Measurements from ENCODE around the gene MVB12B.

MVB12B gene

GRCh38 chr9:126449725-126450667, 123.4 kb downstream of the MVB12B start:
- no peak for TF ChIP-seq GATA2 (IDR thresholded peaks at IDR 0.05; ENCODE audit: low read depth, low read length)
- TF ChIP-seq GATA3 (IDR thresholded peaks at IDR 0.05; ENCODE audit: low read depth, low read length) = no peak

GRCh38 chr9:126450668-126451205, 124.1 kb downstream of the MVB12B start:
- TF ChIP-seq GATA2 (IDR thresholded peaks at IDR 0.05; ENCODE audit: low read depth, low read length) (no peak), GATA3 (IDR thresholded peaks at IDR 0.05; ENCODE audit: low read depth, low read length) (no peak)

- TF ChIP-seq GATA3 (IDR thresholded peaks at IDR 0.05; ENCODE audit: low read depth, low read length) (no peak), GATA2 (IDR thresholded peaks at IDR 0.05; ENCODE audit: low read depth, low read length) (no peak)
These were observed 124.8 kb downstream of the MVB12B start for GRCh38 chr9:126451316-126451885.

- TF ChIP-seq GATA2 (IDR thresholded peaks at IDR 0.05; ENCODE audit: low read depth, low read length) (no peak), GATA3 (IDR thresholded peaks at IDR 0.05; ENCODE audit: low read depth, low read length) (no peak)
These were observed 125.5 kb downstream of the MVB12B start for GRCh38 chr9:126452106-126452505.

- TF ChIP-seq GATA3 (IDR thresholded peaks at IDR 0.05; ENCODE audit: low read depth, low read length) (no peak), GATA2 (IDR thresholded peaks at IDR 0.05; ENCODE audit: low read depth, low read length) (no peak)
These were observed 126.7 kb downstream of the MVB12B start for GRCh38 chr9:126453156-126453963.

GRCh38 chr9:126454215-126454614, 127.6 kb downstream of the MVB12B start:
- TF ChIP-seq GATA2 (IDR thresholded peaks at IDR 0.05; ENCODE audit: low read depth, low read length) (no peak), GATA3 (IDR thresholded peaks at IDR 0.05; ENCODE audit: low read depth, low read length) (no peak)

- no peak for TF ChIP-seq GATA2 (IDR thresholded peaks at IDR 0.05; ENCODE audit: low read depth, low read length)
- no peak for TF ChIP-seq GATA3 (IDR thresholded peaks at IDR 0.05; ENCODE audit: low read depth, low read length)
These were observed 128.2 kb downstream of the MVB12B start for GRCh38 chr9:126454795-126455194.

GRCh38 chr9:126456441-126457174, 130.0 kb downstream of the MVB12B start:
- TF ChIP-seq GATA3 (IDR thresholded peaks at IDR 0.05; ENCODE audit: low read depth, low read length) = no peak
- no peak for TF ChIP-seq GATA2 (IDR thresholded peaks at IDR 0.05; ENCODE audit: low read depth, low read length)

GRCh38 chr9:126457175-126457547, 130.5 kb downstream of the MVB12B start:
- no peak for TF ChIP-seq GATA3 (IDR thresholded peaks at IDR 0.05; ENCODE audit: low read depth, low read length)
- TF ChIP-seq GATA2 (IDR thresholded peaks at IDR 0.05; ENCODE audit: low read depth, low read length) = no peak

- no peak for TF ChIP-seq GATA3 (IDR thresholded peaks at IDR 0.05; ENCODE audit: low read depth, low read length)
- TF ChIP-seq GATA2 (IDR thresholded peaks at IDR 0.05; ENCODE audit: low read depth, low read length) = no peak
These were observed 131.3 kb downstream of the MVB12B start for GRCh38 chr9:126457890-126458289.

GRCh38 chr9:126459126-126459525, 132.5 kb downstream of the MVB12B start:
- TF ChIP-seq GATA3 (IDR thresholded peaks at IDR 0.05; ENCODE audit: low read depth, low read length) (no peak), GATA2 (IDR thresholded peaks at IDR 0.05; ENCODE audit: low read depth, low read length) (no peak)

- TF ChIP-seq GATA2 (IDR thresholded peaks at IDR 0.05; ENCODE audit: low read depth, low read length) (no peak), GATA3 (IDR thresholded peaks at IDR 0.05; ENCODE audit: low read depth, low read length) (no peak)
These were observed 132.9 kb downstream of the MVB12B start for GRCh38 chr9:126459546-126459945.
